WERI-Rb-1 (cell line): ENCODE measurements around the gene PALD1.

Experiments used
- DNase-seq: peaks from one replicate; pipeline ENCODE4 v3.0.0-alpha.2; 2020
- H3K27ac ChIP-seq: fragments of 250-450 bp; sonication (Bioruptor Pico); 2 replicates; pipeline ENCODE4 v1.5.1; 2020; ENCODE audit warnings: mild to moderate bottlenecking, moderate library complexity
- H3K27me3 ChIP-seq: fragments of 250-450 bp; sonication (Bioruptor Pico); 2 replicates; pipeline ENCODE4 v1.5.1; 2021; ENCODE audit warnings: mild to moderate bottlenecking, low read depth, moderate library complexity; ENCODE audit not compliant: insufficient read depth, severe bottlenecking
- H3K36me3 ChIP-seq: fragments of 250-450 bp; sonication (Bioruptor Pico); 2 replicates; pipeline ENCODE4 v1.5.1; 2020; ENCODE audit warnings: mild to moderate bottlenecking, moderate library complexity
- H3K4me3 ChIP-seq: 2 replicates; pipeline ENCODE4 v1.5.1; 2011; ENCODE audit warnings: low read depth, mild to moderate bottlenecking, control low read depth, low read length
- H3K9me3 ChIP-seq: fragments of 250-450 bp; sonication (Bioruptor Pico); 2 replicates; pipeline ENCODE4 v1.5.1; 2021; ENCODE audit warnings: mild to moderate bottlenecking, moderate library complexity; ENCODE audit not compliant: severe bottlenecking
- CTCF ChIP-seq: IDR thresholded peaks from 2 replicates; pipeline ENCODE4 v1.5.1; 2011; ENCODE audit warnings: low read depth, mild to moderate bottlenecking, control low read depth, inconsistent platforms, low read length

The PALD1 gene

GRCh38 chr10:70599319-70599718, 120.8 kb downstream of the PALD1 start:
- Histone ChIP-seq H3K4me3 (no peak overlapping the region), H3K27me3 (no peaks in the 10 kb centered on the region), H3K27ac (no peak overlapping the region), H3K36me3 (no peaks in the 10 kb centered on the region), H3K9me3 (no peaks in the 10 kb centered on the region)
- TF ChIP-seq CTCF, result no peak
- no peak for DNase-seq

GRCh38 chr10:70599791-70600190, 121.2 kb downstream of the PALD1 start:
- Histone ChIP-seq H3K27ac (no peak overlapping the region), H3K9me3 (no peaks in the 10 kb centered on the region), H3K36me3 (no peaks in the 10 kb centered on the region), H3K4me3 (no peak overlapping the region), H3K27me3 (no peaks in the 10 kb centered on the region)
- no peak for TF ChIP-seq CTCF
- DNase-seq, result no peak

DNA sequence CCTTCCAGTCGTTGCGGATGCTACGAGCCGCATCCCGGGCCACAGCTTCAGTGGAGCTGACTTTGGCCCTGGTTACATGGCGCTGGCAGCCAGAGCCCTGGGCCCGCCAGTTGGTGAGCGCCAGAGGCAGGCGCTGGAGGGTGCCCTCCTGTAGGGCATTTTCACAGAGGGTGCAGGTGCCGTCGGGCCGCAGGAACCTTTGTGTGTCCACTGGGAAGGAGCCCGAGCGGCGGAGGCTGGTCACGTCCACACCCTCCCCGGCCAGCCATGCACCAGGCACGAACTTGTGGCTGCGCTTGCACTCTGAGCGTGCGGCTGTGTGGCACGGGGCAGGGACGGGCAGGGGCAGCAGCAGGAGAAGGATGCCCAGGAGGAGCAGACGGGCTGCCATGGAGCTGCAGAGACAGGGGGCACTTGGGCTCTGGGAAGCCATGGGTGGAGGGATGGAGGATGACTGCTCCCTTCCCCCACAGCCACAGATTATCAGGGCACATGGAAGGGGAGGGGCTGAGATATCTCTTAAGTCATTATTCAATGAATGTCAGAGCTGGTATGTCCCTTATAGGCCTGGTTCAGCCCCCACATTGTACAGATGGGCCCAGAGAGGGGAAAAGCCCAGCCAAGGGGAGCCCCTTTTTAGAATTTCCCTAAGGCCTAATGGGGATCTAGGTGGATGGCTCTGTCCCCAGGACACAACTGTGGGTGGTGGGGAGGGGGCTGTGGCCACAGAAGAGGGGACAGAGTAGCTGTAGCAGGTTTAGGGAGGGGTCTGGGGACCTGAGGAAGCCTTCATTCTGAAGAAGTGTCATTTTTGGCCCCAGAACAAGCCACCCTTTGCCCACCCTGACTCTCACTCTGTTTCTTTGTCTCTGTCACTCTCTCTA, 122.2 kb downstream of the PALD1 start:
- no peaks in the 10 kb centered on the region for H3K27me3 ChIP-seq
- H3K36me3 ChIP-seq, result no peaks in the 10 kb centered on the region
- no peak overlapping the region for H3K4me3 ChIP-seq
- no peak overlapping the region for H3K27ac ChIP-seq
- TF ChIP-seq CTCF, result no peak
- DNase-seq, result no peak
- no peaks in the 10 kb centered on the region for H3K9me3 ChIP-seq

DNA sequence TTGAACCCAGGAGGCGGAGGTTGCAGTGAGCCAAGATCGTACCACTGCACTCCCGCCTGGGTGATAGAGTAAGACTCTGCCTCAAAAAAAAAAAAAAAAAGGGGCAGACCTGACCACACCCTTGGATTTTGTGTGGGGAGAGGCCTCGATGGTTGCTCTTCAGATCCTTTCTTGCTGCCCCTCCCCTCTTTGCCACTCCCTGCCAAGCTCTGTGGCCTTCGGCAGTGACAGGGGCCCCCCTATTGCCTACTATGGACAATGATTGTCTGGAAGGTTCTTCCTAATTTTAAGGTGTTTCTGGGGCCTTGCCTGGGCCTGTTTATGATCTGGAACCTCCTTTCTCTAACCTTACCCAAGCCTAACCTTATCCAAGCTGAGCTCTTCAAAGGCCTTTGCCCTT, 123.2 kb downstream of the PALD1 start:
- no peak overlapping the region for H3K4me3 ChIP-seq
- DNase-seq, result no peak
- H3K27me3 ChIP-seq, result no peaks in the 10 kb centered on the region
- H3K9me3 ChIP-seq, result no peaks in the 10 kb centered on the region
- no peak for TF ChIP-seq CTCF
- no peak overlapping the region for H3K27ac ChIP-seq
- H3K36me3 ChIP-seq, result no peaks in the 10 kb centered on the region

DNA sequence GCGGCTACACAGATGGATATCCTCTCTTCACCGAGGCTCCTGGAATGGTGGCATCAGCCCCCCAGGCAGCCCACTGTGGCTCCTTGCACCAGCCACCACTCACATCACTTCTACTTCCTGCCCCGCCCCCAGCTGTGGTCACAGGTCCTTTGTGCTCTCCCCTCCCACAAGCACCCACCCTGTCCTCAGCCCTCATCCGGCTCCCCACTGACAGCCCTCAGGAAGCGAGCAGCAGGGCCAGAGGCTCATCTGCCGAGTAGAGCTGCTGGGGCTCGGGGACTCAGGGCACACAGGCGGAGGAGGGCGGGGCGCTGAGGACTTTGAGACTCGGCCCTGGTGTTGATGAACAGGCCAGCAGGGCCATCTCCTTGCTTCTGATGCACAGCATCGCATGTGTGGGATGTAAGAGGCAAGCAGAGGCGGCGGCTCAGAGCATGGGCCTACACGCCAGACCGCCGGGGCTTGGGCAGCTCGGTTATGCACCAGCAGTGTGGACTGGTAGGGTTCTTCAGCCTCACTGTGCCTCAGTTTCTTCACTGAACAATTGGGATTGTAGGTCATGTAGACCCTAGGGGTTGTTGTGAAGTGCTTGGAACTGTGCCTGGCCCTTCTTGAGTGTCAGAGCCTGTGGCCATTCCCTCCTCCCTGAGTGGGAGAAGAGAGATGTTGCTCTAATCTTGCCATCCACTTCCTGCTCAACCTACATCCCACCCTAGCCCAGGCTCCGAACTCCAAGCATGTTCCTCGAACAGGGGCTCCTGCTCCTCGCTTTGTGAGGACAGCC, 124.3 kb downstream of the PALD1 start, which contains the start of gene PRF1:
Gene PRF1, minus strand, starts transcription at position 77 of the 784 bp plus-strand sequence. CDS start 1,839 bp downstream, outside the sequence.
- Histone ChIP-seq H3K36me3 (no peaks in the 10 kb centered on the region), H3K9me3 (peaks cover 3% of the 10 kb centered on the region), H3K4me3 (no peak within 1 kb of the TSS), H3K27me3 (no peaks in the 10 kb centered on the region), H3K27ac (no peak within 1 kb of the TSS)
- DNase-seq, result no peak
- TF ChIP-seq CTCF, result no peak
